HG03354 (cell line): ENCODE data around the gene FIZ1.

Source experiments
- ATAC-seq: cut with Tn5 transposase; IDR thresholded peaks from one replicate; pipeline ENCODE4 v1.9.1; 2021; ENCODE audit warnings: mild to moderate bottlenecking; ENCODE audit not compliant: unreplicated experiment, poor library complexity, severe bottlenecking

The FIZ1 gene

GRCh38 chr19:55599468-55599841, at the start of gene FIZ1:
Gene FIZ1, minus strand, starts transcription at chr19:55599517. Its CDS starts 1,652 bp downstream, at chr19:55597865.
- ATAC-seq, result peak; percentile 65

- no peak for ATAC-seq
These were observed 49.4 kb upstream of the FIZ1 start for GRCh38 chr19:55648585-55649267.

- ATAC-seq, result peak; percentile 32
These were observed 48.6 kb upstream of the FIZ1 start, which contains the start of gene CCDC106 for GRCh38 chr19:55647732-55648584. Gene CCDC106, plus strand, starts transcription at chr19:55648212. Its CDS starts 835 bp downstream, at chr19:55649047.

- ATAC-seq, result no peak
These were observed 47.8 kb upstream of the FIZ1 start for GRCh38 chr19:55646889-55647731.

- no peak for ATAC-seq
These were observed 46.2 kb upstream of the FIZ1 start for GRCh38 chr19:55645512-55645881.

- no peak for ATAC-seq
These were observed 45.7 kb upstream of the FIZ1 start for GRCh38 chr19:55644842-55645511.

- no peak for ATAC-seq
These were observed 45.0 kb upstream of the FIZ1 start for GRCh38 chr19:55644191-55644833.

- no peak for ATAC-seq
These were observed 44.5 kb upstream of the FIZ1 start for GRCh38 chr19:55643887-55644176.

- peak; percentile 44 for ATAC-seq
These were observed 43.9 kb upstream of the FIZ1 start, which contains the start of gene ZNF581 for GRCh38 chr19:55643003-55643886. Gene ZNF581, plus strand, starts transcription at chr19:55643649. Its CDS starts 923 bp downstream, at chr19:55644572.

GRCh38 chr19:55642153-55643002, 43.1 kb upstream of the FIZ1 start:
- peak; percentile 2 for ATAC-seq

GRCh38 chr19:55641426-55642152, 42.3 kb upstream of the FIZ1 start:
- ATAC-seq, result no peak

- ATAC-seq, result peak; percentile 30
These were observed 41.5 kb upstream of the FIZ1 start, which contains the start of gene ZNF580 for GRCh38 chr19:55640577-55641425. Gene ZNF580, plus strand, starts transcription at chr19:55641002. Its CDS starts 1,507 bp downstream, at chr19:55642509.

- ATAC-seq, result no peak
These were observed 40.8 kb upstream of the FIZ1 start for GRCh38 chr19:55640043-55640576.

GRCh38 chr19:55638864-55639359, 39.6 kb upstream of the FIZ1 start:
- ATAC-seq, result no peak

GRCh38 chr19:55637534-55637933, 38.2 kb upstream of the FIZ1 start:
- no peak for ATAC-seq
